ENCODE results near the gene NEXN.
"Not testable (repeated sequence)": the region's sequence is repeated elsewhere in the genome, so short reads cannot be mapped to it uniquely, and the experiment has no call there.

NEXN gene

DNA sequence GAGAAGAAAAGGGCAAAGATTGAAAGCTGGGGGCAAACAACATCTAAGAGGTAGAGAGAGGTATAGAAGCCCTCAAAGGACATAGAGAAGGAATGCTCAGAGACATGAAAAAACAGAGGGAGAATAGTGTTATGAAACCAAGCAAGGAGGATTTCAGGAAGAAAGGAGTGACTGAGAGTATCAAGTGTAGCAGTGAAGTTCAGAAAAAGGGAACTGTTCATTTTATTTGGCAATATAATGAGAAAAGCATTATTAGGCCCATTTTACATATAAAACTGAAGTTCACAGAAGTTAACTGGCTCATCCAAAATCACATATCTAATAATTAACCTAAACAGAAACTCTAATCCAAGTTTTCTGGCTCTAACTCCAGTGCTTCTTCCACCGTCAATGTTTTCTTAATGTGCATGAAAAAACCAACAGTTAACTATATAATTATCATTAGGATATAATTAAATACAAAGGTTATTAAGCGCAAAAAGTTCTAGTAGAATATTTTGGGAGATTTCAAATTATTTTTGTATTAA lies 17.7 kb downstream of the NEXN start:
- no peak for DNase-seq

DNA sequence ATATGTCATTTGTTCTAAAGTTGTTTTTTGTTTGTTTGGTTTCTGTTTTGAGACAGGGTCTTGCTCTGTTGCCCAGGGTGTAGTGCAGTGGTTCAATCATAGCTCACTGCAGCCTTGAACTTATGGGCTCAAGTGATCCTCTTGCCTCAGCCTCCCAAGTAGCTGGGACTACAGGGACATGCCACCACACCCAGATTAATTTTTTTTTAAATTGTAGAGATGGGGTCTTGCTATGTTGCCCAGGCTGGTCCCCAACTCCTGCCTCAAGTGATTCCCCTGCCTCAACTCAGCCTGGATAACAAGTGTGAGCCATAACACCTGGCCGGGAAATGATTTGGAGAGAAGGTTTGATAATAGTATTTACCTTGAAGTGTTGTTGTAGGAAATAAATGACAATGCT lies 18.2 kb downstream of the NEXN start:
- DNase-seq, result no peak

DNA sequence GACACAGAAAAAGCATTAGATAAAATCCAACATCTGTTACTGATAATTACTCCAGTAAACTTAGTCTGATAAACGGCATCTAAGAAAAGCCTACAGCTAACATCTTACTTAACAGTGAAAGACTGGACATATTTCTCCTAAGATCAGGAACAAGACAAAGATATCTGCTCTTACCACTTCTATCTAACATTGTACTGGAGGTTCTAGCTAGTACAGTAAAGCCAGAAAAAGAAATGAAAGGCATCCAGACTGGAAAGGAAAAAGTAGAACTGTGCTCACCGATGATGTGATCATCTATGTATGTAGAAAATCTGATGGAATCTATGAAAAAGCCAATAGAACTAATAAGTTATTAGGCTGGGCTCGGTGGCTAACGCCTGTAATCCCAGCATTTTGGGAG lies 21.7 kb downstream of the NEXN start:
- DNase-seq, result no peak

DNA sequence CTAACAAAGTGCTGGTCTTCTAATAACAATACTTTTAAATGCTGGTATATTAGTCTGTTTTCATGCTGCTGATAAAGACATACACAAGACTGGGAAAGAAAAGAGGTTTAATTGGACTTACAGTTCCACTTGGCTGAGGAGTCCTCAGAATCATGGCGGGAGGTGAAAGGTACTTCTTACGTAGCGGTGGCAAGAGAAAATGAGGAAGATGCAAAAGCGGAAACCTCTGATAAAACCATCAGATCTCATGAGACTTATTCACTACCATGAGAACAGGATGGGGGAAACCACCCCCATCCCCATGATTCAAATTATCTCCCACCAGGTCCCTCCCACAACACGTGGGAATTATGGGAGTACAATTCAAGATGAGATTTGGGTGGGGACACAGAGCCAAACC lies 30.5 kb downstream of the NEXN start:
- not testable (repeated sequence) for DNase-seq

DNA sequence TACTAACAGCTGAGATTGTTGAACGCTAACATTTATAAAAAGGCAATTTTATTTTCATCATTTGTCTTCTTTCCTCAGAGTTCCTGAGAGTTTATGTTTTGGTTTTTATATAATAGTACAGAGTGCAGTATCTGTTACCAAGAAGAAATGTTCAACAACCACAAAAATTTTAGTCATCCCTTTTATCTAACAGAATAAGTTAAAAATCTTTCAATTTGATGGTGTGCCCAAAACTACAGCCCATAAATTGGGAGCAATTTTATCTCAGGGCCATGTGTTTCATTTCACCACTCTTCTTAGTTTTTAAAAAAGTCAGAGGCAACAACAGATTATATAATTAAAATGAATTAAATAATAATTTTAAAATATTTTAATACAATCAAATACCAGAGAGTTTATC lies 37.1 kb downstream of the NEXN start:
- DNase-seq, result no peak

DNA sequence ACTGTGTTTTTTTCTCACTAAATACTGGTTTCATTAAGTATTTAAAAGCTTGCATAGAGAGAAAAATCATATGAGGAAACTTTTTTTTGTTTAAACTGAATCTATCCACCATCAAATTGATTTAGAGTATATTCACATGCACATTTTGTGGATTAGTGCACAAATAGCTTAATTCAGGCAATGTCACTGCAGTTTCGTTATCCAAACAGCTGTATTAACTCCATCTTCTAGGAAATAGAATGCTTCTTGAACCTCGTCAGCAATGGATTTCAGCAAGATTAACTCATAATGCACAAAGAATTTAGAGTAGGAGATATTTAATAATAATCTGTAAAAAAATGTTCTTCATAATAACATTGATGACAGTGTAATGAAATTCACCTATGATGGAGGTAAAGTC lies 37.5 kb downstream of the NEXN start:
- no peak for DNase-seq

DNA sequence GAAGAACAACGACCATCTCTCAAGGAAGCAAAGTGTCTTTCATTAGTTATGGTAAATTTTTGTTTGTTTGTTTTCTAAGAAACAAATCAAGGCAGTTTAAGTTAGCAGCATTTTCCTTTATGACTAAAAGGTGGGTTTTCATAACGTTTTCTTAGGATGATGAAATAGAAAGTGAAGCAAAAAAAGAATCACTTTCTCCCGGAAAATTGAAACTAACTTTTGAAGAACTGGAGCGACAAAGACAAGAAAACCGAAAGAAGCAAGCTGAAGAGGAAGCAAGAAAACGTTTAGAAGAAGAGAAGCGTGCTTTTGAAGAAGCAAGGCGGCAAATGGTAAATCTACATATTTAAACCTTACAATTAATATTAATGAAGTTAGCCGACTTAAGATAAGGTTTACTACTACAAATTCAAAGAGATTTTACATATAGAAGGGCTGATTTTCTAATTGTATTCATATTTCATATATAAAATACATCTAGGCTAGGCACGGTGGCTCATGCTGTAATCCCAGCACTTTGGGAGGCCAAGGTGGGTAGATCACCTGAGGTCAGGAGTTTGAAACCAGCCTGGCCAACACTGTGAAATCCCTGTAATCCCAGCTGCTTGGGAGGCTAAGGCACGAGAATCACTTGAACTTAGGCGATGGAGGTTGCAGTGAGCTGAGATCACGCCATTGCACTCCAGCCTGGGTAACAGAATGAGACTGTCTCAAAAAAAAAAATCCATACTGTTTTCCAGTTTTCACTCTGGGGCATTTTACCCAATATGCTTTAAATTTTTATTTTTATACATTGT lies 38.3 kb downstream of the NEXN start:
- DNase-seq, result no peak

DNA sequence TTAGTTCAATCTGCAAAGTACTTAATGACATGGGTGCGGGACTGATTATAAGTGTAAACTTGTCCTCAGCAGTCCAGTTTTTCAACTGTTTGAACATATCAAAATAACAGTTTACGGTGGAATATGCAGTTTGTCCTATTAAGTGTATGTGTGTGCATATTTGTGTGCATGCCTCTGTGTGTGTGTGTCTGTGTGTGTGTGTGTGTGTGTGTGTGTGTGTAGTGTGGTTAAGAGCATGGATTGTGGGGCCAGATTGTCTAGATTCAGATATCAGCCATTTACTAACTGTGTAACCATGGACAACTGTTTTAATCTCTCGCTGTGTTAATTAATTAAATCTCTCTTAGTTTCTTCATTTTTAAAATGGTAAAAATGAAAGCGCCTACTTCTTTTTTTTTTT lies 39.0 kb downstream of the NEXN start:
- no peak for DNase-seq

DNA sequence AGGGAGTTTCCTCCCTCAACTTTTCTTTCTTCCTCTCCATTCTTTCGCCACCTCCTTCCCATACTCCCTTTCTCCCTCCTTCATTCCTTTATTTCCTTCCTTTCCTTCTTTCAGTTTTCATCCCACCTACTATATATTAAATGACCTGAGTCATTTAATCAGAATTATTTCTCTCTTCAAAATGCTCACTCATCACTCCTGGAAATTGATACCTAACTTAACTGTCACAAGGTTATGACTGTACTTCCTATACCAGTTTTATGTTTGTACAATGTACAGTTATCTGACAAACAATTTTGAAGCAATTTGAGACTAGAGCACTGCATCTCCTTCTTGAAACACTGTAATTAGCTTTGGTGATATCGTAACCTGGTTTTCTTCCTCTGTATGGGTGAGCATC lies 41.4 kb downstream of the NEXN start:
- DNase-seq, result no peak

DNA sequence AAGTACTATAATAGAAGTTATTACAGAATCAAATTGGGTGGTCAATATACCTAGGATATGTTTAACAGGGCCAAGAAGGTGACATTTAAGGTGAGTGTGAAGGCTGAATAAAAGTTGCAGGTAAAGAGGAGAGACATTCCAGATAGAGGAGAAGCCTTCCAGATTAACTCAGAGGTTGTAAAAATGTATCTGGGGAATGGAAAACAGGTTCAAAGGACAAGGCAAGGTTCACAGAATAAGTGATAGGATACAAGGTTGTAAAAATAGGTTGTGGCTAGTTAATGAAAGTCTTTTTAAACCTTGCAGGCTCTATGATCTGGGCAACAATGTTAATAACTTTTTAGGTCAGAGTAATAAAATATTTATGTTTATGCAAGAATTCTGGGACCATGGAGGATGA lies 50.2 kb downstream of the NEXN start:
- no peak for DNase-seq

DNA sequence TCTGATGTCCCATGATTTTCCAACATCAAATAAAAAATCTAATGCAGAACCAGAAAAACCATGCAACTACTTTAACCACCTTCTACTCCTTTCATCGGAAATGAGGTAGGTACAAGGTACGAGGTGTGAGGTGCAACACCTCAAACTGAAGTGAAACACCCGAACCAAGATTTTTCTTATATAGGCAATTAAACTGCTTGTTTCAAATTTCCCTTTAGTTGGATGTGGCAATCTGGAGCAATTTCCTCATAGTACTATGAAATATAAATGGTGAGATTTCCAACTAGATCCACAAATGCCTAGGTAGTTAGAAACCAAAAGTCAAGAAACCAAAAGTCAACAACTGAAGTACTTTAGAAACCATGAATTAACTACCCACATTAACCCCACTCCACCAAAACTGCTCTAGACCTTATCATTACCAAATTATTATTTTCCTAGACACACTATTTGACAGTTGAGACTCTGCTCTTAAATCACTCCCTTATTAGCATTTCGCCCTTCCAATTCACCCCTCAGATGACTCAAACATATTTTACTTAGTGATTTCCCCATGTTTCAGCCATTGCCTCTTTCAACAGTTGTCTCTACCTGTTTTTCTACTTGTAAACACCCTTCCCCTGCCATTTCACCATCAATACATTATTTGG lies 52.6 kb downstream of the NEXN start:
- DNase-seq, result no peak

DNA sequence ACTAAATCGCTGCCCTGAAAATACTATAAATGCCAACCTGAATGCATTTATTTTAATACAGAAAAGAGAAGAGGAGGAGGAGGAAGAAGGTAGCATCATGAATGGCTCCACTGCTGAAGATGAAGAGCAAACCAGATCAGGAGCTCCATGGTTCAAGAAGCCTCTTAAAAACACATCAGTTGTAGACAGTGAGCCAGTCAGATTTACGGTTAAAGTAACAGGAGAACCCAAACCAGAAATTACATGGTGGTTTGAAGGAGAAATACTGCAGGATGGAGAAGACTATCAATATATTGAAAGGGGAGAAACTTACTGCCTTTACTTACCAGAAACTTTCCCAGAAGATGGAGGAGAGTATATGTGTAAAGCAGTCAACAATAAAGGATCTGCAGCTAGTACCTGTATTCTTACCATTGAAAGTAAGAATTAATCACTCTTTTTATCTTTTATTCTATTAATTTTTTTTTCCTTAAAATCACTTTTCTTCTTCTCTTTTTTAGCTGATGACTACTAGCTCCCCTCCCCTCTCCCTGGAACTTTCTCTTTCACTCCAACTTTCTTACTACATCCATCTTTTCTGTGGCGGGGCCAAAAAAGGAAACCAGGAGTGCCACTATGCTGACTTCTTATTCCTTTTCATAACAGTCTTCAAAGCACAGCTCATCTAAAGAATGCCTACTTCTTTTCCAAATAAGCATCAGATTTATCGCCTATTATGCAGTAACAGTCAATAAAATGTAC lies 54.1 kb downstream of the NEXN start:
- DNase-seq, result no peak

DNA sequence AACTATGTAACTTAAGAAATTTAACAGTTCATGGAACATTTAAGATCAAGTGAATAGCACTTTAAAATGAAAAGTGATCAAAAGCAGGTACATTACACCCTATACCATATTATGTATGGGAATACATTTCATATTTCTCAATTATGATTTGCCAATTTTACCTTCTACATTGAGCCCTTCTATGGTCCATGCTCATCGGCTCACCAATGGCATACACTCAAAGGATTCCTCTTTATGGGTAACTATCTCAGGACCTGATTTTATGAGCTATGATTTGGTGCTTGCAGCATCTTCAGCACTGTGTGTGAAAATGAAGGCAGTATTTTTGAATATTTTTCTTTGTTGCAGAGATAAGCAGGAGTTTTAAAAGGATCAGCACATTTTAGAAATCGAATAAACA lies 56.9 kb downstream of the NEXN start:
- DNase-seq, result no peak

DNA sequence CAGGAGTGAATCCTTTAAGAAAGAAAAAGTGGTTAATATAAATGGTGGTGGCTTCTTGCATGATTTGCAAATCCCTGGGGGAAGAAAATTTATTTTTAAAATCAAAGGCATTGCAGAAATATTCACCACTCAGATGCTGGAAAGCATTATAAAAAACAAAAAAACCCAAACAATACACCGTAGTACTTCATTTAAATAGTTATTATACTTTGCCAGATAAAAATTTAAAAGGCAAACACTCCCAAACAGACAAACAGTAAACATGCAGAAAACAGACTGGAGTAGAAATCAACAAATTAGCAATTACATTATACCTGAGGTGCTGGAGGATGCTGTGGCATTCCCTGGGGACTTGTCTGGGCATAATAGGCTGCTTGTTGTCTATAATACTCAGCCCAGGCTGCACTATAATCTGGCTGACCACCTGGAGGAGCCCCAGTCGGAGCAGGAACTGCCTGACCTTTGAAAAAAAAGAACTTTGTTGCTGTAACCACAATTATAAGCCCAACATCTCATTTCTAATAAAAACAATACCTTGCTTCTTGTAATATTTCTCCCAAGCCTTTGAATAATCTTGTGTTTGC lies 60.5 kb downstream of the NEXN start:
- DNase-seq, result no peak

DNA sequence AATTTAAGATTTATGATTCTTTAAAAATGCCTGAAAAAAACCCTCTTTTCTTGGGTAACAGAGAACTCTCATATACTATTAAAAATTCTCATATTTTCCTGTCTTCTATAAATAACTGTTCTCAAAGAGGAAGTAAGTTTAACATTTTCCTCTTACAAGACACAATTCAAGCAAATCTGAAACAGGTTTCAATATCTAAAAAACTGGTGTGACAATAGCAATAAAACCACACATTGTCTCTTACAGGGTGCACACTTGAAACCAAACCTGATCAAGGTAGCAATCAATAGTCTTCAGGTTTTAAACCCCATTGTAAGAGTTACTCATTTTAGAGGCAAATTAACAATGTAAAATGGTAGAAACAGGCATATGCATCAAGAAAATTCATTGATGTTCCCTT lies 62.4 kb downstream of the NEXN start:
- DNase-seq, result no peak

DNA sequence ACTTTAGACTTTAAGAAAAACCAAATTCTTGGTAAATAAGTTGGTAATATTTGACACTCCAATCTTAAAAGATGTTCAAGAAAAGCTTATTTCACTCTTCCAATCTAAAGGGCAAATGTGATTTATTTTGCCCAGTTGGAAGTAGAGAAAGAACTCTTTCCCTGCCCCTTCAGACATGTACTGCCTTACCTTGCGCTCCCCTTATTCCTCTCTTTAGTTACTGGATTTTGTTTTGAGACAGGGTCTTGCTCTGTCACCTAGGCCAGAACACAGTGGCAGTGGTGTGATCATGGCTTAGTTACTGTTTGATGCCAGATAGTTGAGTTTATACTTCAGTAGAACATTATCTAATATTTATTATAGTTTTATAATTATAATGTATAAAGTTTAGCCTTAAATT lies 62.9 kb downstream of the NEXN start:
- DNase-seq, result no peak

DNA sequence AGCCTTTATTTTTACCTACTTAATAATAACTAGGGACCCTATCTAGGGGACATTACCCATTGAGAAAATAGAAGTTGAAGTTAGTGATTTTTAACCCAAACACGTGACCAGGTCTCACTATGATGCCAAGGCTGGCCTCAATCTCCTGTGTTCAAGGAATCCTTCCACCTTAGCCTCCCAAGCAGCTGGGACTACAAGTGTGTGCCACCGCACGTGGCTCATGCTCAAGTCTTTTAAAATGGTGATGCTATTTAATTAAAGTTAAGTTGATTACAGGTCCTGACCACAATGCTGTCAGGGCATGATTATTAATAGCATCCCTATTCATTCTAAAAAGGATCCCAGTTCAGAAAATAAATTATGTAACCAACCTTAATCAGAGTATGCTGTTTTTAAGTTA lies 65.5 kb downstream of the NEXN start:
- DNase-seq, result no peak

DNA sequence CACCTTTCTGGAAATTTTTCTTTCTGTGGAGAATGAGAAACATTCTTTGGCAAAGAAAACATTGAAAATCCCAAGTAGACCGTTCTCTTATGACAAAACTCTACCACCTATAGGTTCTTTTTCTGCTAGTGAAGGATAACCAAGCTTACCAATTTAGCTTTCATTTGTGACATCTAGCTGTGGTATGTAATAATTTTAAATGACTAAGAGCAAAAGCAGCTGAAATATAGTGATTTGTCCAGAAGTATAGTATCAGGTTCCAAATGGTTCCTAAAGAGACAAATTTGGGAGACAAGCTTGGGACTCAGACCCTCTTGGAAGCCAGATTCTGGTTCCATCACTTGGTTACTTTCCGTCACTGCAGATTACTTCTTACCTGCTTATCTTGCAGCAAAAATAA lies 66.1 kb downstream of the NEXN start:
- DNase-seq, result no peak

DNA sequence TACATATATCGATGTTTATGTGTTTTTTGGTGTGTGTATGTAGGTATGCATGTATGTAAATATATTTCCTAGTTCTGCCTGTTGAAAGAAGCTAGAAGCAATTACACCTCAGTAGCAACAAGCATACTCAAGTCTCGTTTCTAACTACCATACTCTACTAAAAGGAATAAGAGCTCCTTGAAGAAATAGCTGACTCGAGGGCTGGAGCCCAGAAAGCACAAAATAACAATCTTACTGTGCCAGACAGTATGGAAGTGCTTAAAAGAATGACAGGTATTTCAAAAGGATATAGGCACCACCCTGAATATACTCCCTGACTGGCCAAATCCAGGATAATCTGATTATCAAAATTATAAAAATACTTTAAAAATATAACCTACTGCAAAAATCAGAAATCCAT lies 67.3 kb downstream of the NEXN start:
- no peak for DNase-seq

DNA sequence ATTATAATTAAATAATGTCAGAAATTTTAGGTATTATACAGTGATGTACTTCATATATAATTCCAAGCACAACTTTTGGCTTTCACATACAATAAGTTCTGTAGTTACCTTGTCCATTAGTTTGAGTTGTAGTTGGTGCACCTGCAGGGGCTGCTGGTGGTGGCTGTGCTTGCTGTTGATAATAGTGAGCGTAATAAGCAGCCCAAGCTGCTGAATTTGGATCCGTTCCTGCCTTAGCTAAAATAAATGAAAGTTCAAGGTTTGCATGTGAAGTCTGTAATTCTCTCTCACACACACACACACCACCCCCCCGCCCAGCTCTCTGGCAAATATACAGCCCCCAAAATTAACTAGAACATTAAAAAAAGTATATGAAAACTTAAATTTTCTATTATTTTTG lies 68.0 kb downstream of the NEXN start:
- no peak for DNase-seq

DNA sequence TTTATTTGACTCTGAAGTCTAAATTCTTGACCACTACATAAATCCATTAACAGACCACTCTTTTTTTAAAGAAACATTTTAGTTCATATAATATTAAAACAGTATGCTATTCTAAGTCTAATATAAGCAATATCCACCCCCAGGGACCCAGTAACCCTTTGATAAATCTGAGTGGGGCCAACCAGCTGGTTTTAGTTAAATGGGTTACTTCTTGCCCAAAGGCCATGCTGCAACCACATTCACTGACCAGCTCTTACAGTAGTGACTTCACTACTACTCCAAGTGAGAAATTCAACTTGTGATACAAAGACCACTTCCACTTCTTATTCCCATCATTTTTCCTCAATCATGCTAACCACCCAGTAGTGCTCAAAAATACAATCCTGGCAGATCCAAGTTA lies 70.0 kb downstream of the NEXN start:
- DNase-seq, result no peak

DNA sequence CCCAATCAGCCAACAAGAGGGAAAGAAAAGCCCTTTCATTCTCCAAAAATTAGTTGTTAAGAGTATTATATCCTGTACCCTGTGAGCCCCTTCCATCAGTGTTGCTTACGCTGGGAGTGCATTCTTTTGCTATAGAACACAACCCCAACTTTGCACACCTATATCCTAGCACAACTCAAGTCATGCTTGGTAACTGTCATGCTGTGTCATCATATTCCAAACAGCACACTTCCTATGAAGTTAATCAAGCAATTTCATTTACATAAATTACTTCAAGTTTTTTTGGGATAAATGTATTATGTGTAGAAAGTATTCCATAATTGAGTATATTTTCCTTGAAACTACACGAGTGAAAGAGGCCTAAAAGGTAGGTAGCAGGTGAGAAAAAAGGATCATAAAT lies 70.4 kb downstream of the NEXN start:
- no peak for DNase-seq

DNA sequence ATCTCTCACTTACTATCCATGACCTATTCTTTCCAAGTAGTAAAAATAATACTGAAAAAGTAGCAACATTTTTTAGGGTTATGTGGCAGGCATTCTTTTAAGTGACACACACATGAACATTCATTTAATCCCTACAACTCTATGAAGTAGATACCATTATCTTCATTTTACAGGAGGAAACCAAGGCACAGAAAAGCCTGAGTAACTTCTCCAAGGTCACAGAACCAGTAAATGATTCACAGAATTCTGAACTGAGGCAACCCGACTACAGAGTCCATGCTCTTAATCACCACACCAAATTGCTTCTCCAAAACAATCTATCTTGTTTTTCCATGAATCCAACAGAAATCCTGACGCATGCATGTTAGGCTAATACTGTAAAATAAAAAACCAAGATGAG lies 73.0 kb downstream of the NEXN start:
- no peak for DNase-seq

DNA sequence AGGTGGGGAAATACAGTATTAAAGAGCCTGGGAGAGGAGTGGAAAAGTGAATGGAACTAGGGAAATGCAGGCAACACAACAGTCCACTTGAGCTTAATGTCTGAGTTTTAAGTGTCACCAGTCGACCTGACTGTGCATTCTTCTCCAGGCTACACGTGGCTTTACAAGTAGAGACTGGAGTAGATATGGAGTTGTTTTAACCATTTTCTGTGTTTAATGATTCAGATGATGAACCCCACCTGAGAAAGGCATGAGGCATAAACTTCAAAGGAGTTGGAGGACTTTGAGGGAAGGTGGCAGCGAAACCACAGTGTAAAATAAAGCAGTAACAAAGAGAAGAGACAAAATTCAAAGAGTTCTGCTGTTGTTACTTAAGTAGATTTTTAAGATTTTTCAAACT lies 77.9 kb downstream of the NEXN start:
- DNase-seq, result no peak

Data from cerebellar nuclear complex (tissue), 1 donor.